GM12878 (cell line): ENCODE data around the gene FKBP4. TPM values are rescaled to one million over a fixed set of nuclear protein-coding genes. Genes with fewer than 3 reads are reported as not detected.

Experiments used
- ATAC-seq: fragments of 200-7000 bp; cut with Tn5 transposase; 3 replicates; pipeline ENCODE4 v1.9.1; 2020; ENCODE audit warnings: mild to moderate bottlenecking, moderate library complexity
- BruUV-seq: library from RNA; stranded (reverse); fragments of 400-500 nt; replicated peaks from 2 replicates; lab custom pipeline; 2021; lab: Mats Ljungman, UMichigan
- CTCF ChIA-PET: fragments of 300-600 bp; sonication (Branson Sonifier 250); formaldehyde crosslinking; extraction: SDS; loops from one replicate; lab custom pipeline; 2021; ENCODE audit warnings: inconsistent platforms; lab: Yijun Ruan, JAX
- POLR2A ChIA-PET: fragments of 350-600 bp; formaldehyde crosslinking; extraction: SDS; loops from one replicate; lab custom pipeline; 2021; ENCODE audit warnings: inconsistent platforms; lab: Charles Lee
- RAD21 ChIA-PET: fragments of 300-600 bp; sonication (Branson Sonifier 250); formaldehyde crosslinking; loops from one replicate; lab custom pipeline; 2023; ENCODE audit warnings: antibody characterized with exemption; ENCODE audit not compliant: unreplicated experiment; lab: Charles Lee
- SMC1A ChIA-PET: fragments of 300-600 bp; sonication (Branson Sonifier 250); formaldehyde crosslinking; loops from one replicate; lab custom pipeline; 2023; ENCODE audit not compliant: unreplicated experiment, uncharacterized antibody; lab: Charles Lee
- DNase-seq: peaks from one replicate; pipeline ENCODE4 v3.0.0-alpha.2; 2011; ENCODE audit warnings: low read depth, low spot score
- FAIRE-seq: peaks from 3 replicates; lab custom pipeline; 2011; peaks lifted over from hg19 to GRCh38; lab: Jason Lieb, UNC
- H2AFZ ChIP-seq: 2 replicates; pipeline ENCODE4 v1.6.0; 2011; ENCODE audit warnings: low read depth, low read length, control low read depth; ENCODE audit not compliant: control insufficient read depth
- H3K27ac ChIP-seq: 2 replicates; pipeline ENCODE4 v1.5.1; 2011; ENCODE audit warnings: control low read depth; ENCODE audit not compliant: control insufficient read depth, insufficient read depth
- H3K27me3 ChIP-seq, 2 experiments: replicated peaks in 1 of 2; 2 replicates each; pipeline versions ENCODE4 v1.6.0 to v1.6.1; 2011; ENCODE audit warnings: low read length in 1 of 2; ENCODE audit not compliant: control insufficient read depth in 2 of 2, insufficient read depth in 2 of 2
- H3K36me3 ChIP-seq, 2 experiments: 2 replicates each; pipeline ENCODE4 v1.5.1; 2011; ENCODE audit warnings: low read length in 1 of 2; ENCODE audit not compliant: control insufficient read depth in 2 of 2, insufficient read depth in 2 of 2
- H3K4me1 ChIP-seq: 2 replicates; pipeline ENCODE4 v1.6.1; 2011; ENCODE audit warnings: mild to moderate bottlenecking, low read length, moderate library complexity, mixed read lengths; ENCODE audit not compliant: control insufficient read depth, insufficient read depth
- H3K4me2 ChIP-seq: 2 replicates; pipeline ENCODE4 v1.6.0; 2011; ENCODE audit warnings: control low read depth; ENCODE audit not compliant: control insufficient read depth, insufficient read depth
- H3K4me3 ChIP-seq: fragments of 200-600 bp; sonication (generic); 2 replicates; pipeline ENCODE4 v1.5.1; 2016
- H3K79me2 ChIP-seq: 2 replicates; pipeline ENCODE4 v1.6.0; 2011; ENCODE audit warnings: low read length; ENCODE audit not compliant: control insufficient read depth, insufficient read depth
- H3K9ac ChIP-seq: 2 replicates; pipeline ENCODE4 v1.8.0; 2011; ENCODE audit warnings: low read length, control low read depth, mixed read lengths; ENCODE audit not compliant: control insufficient read depth, insufficient read depth
- H3K9me3 ChIP-seq: replicated peaks from 3 replicates; pipeline ENCODE4 v1.5.1; 2011; ENCODE audit warnings: mild to moderate bottlenecking, low read length; ENCODE audit not compliant: control insufficient read depth, insufficient read depth
- H4K20me1 ChIP-seq: 2 replicates; pipeline ENCODE4 v1.6.0; 2011; ENCODE audit not compliant: control insufficient read depth, insufficient read depth
- EZH2 ChIP-seq: IDR thresholded peaks from 2 replicates; pipeline ENCODE4 v1.6.1; 2012; ENCODE audit warnings: low read depth, mild to moderate bottlenecking, control low read depth, inconsistent platforms, low read length, borderline replicate concordance; ENCODE audit not compliant: control insufficient read depth
- RBBP5 ChIP-seq: fragments of 200-600 bp; sonication (generic); conservative IDR thresholded peaks from 2 replicates; pipeline ENCODE4 v1.6.1; 2016
- RELA ChIP-seq: fragments of 450-650 bp; IDR thresholded peaks from 2 replicates; pipeline ENCODE4 v1.8.0; 2014; ENCODE audit warnings: borderline replicate concordance; ENCODE audit not compliant: partially characterized antibody
- RUNX3 ChIP-seq: IDR thresholded peaks from 2 replicates; pipeline ENCODE4 v1.6.1; 2012; ENCODE audit warnings: low read length, inconsistent platforms
- SIX5 ChIP-seq: IDR thresholded peaks from 2 replicates; pipeline ENCODE4 v1.6.1; 2011; ENCODE audit warnings: mild to moderate bottlenecking, low read depth, low read length, moderate library complexity; ENCODE audit not compliant: severe bottlenecking
- TCF3 ChIP-seq: IDR thresholded peaks from 2 replicates; pipeline ENCODE4 v1.6.1; 2012; ENCODE audit warnings: low read depth, mild to moderate bottlenecking, low read length, borderline replicate concordance; ENCODE audit not compliant: insufficient read depth
- YY1 ChIP-seq: IDR thresholded peaks from 2 replicates; pipeline ENCODE4 v1.6.1; 2011; ENCODE audit warnings: low read depth, mild to moderate bottlenecking, low read length
- ZNF384 ChIP-seq: IDR thresholded peaks from 2 replicates; pipeline ENCODE4 v1.6.1; 2012; ENCODE audit warnings: low read depth, mild to moderate bottlenecking, low read length, improper control_type of control experiment, borderline replicate concordance
- WGBS: methylation state at CpG from one replicate; pipeline ENCODE4 v1.1.6; 2016; ENCODE audit warnings: low lambda C conversion rate; ENCODE audit not compliant: insufficient replicate concordance, insufficient coverage; ENCODE audit errors: missing lambda C conversion rate; 5-methylcytosine and 5-hydroxymethylcytosine counted together
- in situ Hi-C: fragments of 300-500 bp; cut with MboI; formaldehyde crosslinking; loops from 9 replicates; pipeline ENCODE4 v1.14.3; 2018; ENCODE audit warnings: mixed read lengths
- intact Hi-C: fragments of 100-400 bp; cut with micrococcal nuclease; formaldehyde crosslinking; loops from one replicate; pipeline ENCODE4 v1.14.2; 2022; ENCODE audit not compliant: unreplicated experiment
- polyA plus RNA-seq, 11 experiments: library from polyadenylated mRNA; depleted of rRNA in 4 of 11; unstranded in 6 of 11; stranded (reverse) in 5 of 11; fragments of >200 nt; fragmentation: Nextera tagmentation in 4 of 11; fragmentation: Illumina TruSeq in 1 of 11; extraction: Ambion mirVana in 4 of 11; extraction: Trizol in 1 of 11; gene quantifications; 1 replicate in 1 of 11; 2 replicates in 10 of 11; pipeline versions ENCODE4 v1.2.1 to v1.2.3, GENCODE V29; 2011 to 2016; ENCODE audit warnings: inconsistent platforms in 2 of 11, missing spikeins in 2 of 11, low read depth in 1 of 11
- total RNA-seq, 4 experiments: library from RNA; depleted of rRNA in 3 of 4; stranded (reverse); fragments of >200 nt in 3 of 4; fragmentation: Illumina TruSeq in 1 of 4; extraction: Trizol in 1 of 4; gene quantifications; 2 replicates each; pipeline versions ENCODE4 v1.2.1 to v1.2.3, GENCODE V29; 2013 to 2021
- TF ChIP-seq, protein P1 (sequence below): fragments of 450-650 bp; formaldehyde crosslinking; IDR thresholded peaks from 2 replicates; pipeline ENCODE4 v1.4.0; 2020; ENCODE audit warnings: mild to moderate bottlenecking, moderate library complexity

FKBP4 gene
- total and polyA plus RNA-seq, 10 of the 15 experiments (the other 5 are each of a cell fraction or from before 2014, with no cell fraction given), result 8.9 to 90.0 (median 45.4) TPM

DNA sequence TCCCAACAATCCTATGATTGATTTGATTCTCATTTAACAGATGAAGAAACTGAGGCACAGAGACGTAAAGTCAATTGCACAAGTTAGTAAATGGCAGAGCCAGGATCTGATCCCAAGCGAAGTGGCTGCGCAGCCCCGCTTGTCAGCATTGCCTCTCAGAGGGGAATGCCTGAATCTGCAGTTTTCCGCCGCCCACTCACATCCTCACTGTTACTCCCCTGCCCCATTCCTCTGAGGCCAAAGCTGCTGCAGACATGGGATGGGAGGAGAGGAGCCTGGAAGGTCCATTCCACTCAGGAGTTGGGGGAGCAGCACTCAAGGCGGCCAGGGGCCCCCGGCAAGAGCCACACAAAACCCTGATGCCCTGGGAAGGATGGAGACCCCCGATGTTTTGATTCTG, 39.0 kb downstream of the FKBP4 start:
- RAD21 ChIA-PET, result no interaction called here
- Histone ChIP-seq H3K4me3 (no peak overlapping the region), H3K4me2 (no peak overlapping the region), H3K36me3 (peaks cover 0 to 2% of the 10 kb centered on the region in 2 experiments; a peak in 3 of 4 replicates), H3K4me1 (no peaks in the 10 kb centered on the region), H2AFZ (no peak overlapping the region), H3K9ac (no peak overlapping the region), H3K27ac (no peak overlapping the region), H3K27me3 (no peaks in the 10 kb centered on the region), H3K79me2 (no peaks in the 10 kb centered on the region), H4K20me1 (no peaks in the 10 kb centered on the region), H3K9me3 (no peaks in the 10 kb centered on the region)
- ATAC-seq, result no peak
- no peak for FAIRE-seq
- DNase-seq, result no peak
- intact Hi-C loops, result no loop called here
- CTCF ChIA-PET, result no interaction called here
- in situ Hi-C loops, result no loop called here
- BruUV-seq, result no TSS peak
- TF ChIP-seq, protein P1, sequence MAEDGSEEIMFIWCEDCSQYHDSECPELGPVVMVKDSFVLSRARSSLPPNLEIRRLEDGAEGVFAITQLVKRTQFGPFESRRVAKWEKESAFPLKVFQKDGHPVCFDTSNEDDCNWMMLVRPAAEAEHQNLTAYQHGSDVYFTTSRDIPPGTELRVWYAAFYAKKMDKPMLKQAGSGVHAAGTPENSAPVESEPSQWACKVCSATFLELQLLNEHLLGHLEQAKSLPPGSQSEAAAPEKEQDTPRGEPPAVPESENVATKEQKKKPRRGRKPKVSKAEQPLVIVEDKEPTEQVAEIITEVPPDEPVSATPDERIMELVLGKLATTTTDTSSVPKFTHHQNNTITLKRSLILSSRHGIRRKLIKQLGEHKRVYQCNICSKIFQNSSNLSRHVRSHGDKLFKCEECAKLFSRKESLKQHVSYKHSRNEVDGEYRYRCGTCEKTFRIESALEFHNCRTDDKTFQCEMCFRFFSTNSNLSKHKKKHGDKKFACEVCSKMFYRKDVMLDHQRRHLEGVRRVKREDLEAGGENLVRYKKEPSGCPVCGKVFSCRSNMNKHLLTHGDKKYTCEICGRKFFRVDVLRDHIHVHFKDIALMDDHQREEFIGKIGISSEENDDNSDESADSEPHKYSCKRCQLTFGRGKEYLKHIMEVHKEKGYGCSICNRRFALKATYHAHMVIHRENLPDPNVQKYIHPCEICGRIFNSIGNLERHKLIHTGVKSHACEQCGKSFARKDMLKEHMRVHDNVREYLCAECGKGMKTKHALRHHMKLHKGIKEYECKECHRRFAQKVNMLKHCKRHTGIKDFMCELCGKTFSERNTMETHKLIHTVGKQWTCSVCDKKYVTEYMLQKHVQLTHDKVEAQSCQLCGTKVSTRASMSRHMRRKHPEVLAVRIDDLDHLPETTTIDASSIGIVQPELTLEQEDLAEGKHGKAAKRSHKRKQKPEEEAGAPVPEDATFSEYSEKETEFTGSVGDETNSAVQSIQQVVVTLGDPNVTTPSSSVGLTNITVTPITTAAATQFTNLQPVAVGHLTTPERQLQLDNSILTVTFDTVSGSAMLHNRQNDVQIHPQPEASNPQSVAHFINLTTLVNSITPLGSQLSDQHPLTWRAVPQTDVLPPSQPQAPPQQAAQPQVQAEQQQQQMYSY (CRISPR knock-in tag), result no peak
- TF ChIP-seq RELA (no peak), YY1 (no peak), SIX5 (no peak), RUNX3 (no peak), TCF3 (no peak), RBBP5 (no peak), ZNF384 (no peak), EZH2 (no peak)
- SMC1A ChIA-PET, result no interaction called here
- POLR2A ChIA-PET, result no interaction called here
- 87% methylated on average over 9 of the region's 9 CpGs for WGBS
